GM10248 (cell line): ENCODE measurements around the gene EIF4EBP3.

ENCODE experiments used
- CTCF ChIA-PET: fragments of 300-600 bp; sonication (Branson Sonifier 250); formaldehyde crosslinking; extraction: SDS; loops from one replicate; lab custom pipeline; 2021; ENCODE audit warnings: antibody characterized with exemption; lab: Yijun Ruan, JAX
- POLR2A ChIA-PET: fragments of 350-650 bp; sonication (Branson Sonifier 250); formaldehyde crosslinking; extraction: SDS; loops from one replicate; lab custom pipeline; 2020; ENCODE audit warnings: antibody characterized with exemption; lab: Yijun Ruan, JAX
- DNase-seq: peaks from one replicate; pipeline ENCODE4 v3.0.0; 2012; ENCODE audit errors: extremely low spot score
- TF ChIP-seq, protein P1 (sequence below): IDR thresholded peaks from 2 replicates; pipeline ENCODE4 v1.5.1; 2012; ENCODE audit warnings: mild to moderate bottlenecking, low read depth; ENCODE audit errors: extremely low read depth, missing control alignments, control extremely low read depth

The EIF4EBP3 gene

DNA sequence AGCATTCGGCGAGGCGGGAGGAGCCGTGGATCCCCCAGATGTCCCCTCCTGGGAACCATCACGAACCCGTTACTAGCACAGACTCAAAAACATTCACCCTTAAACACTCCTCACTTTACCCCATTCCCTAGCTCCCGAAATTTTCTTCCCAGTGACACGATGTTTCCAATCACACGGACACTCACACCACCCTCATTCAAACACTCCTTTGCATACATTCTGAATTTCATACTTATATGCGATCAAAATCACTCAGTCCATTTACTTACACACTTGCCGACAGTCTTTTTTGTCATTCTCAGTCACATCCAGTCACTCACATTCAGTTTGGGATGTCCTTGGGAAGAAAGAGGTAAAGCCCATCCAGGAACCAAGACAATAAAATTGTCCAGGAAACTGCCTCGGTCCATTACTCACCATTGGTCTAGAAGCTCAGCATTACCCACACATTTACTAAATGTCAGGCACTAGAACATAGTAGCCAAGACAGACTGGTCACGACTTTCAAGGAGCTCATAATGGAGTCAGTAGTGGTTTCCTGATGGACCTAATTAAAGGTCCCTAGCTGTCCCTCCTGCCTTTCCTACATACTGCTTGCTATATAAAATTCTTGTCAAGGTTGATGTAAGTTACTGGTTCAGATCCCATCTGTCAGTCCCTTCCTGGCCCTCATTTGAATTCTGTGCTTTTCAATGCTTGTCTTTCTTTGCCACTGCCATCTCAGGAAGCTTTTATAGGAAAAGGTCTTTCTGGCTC is 17.7 kb downstream of the EIF4EBP3 start:
- DNase-seq: no peak
- ChIA-PET CTCF (interaction anchor here (0.6 to 5.9 kb wide), 4 partner anchors 12 to 202 kb away, joined by 3 to 25 read pairs (median 4); no protein-coding TSS in a partner anchor), POLR2A (interaction anchor here (1.4 to 3.3 kb wide), 2 partner anchors 17 to 82 kb away, joined by 7 to 18 read pairs; partner anchors contain the start of genes EIF4EBP3, IK and NDUFA2)
- TF ChIP-seq, protein P1, sequence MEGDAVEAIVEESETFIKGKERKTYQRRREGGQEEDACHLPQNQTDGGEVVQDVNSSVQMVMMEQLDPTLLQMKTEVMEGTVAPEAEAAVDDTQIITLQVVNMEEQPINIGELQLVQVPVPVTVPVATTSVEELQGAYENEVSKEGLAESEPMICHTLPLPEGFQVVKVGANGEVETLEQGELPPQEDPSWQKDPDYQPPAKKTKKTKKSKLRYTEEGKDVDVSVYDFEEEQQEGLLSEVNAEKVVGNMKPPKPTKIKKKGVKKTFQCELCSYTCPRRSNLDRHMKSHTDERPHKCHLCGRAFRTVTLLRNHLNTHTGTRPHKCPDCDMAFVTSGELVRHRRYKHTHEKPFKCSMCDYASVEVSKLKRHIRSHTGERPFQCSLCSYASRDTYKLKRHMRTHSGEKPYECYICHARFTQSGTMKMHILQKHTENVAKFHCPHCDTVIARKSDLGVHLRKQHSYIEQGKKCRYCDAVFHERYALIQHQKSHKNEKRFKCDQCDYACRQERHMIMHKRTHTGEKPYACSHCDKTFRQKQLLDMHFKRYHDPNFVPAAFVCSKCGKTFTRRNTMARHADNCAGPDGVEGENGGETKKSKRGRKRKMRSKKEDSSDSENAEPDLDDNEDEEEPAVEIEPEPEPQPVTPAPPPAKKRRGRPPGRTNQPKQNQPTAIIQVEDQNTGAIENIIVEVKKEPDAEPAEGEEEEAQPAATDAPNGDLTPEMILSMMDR: no peak

GRCh38 chr5:140565780-140566095 is 18.3 kb downstream of the EIF4EBP3 start:
- POLR2A ChIA-PET: interaction anchor here (1.4 to 3.3 kb wide), 2 partner anchors 18 to 82 kb away, joined by 7 to 18 read pairs; partner anchors contain the start of genes EIF4EBP3, IK and NDUFA2
- no peak for DNase-seq
- CTCF ChIA-PET: interaction anchor here (0.6 to 5.9 kb wide), 5 partner anchors 11 to 76 kb away, joined by 3 to 25 read pairs (median 3); no protein-coding TSS in a partner anchor
- TF ChIP-seq, protein P1: no peak

DNA sequence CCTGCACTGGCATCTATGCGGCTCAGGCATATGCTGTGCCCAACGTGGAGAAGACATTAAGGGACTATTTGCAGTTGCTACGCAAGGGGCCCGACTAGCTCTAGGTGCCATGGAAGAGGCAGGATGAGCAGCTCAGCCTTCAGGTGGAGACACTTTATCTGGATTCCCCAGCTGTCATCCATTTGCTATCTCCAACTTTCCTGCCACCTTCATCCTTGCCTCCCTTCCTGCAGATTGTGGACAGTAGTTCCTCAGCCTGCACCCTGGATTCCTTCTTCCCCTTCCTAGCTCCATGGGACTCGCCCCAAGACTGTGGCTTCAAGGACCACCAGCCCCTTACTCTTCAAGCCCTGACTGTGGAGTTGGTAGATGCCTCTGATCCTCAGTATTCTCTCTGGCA is 19.2 kb downstream of the EIF4EBP3 start:
- ChIA-PET POLR2A (interaction anchor here (0.6 kb wide), 2 partner anchors 18 to 87 kb away, joined by 3 read pairs; no protein-coding TSS in a partner anchor), CTCF (interaction anchor here (1.0 to 5.9 kb wide), 3 partner anchors 9 to 75 kb away, joined by 3 to 25 read pairs (median 3); no protein-coding TSS in a partner anchor)
- no peak for DNase-seq
- TF ChIP-seq, protein P1: no peak

DNA sequence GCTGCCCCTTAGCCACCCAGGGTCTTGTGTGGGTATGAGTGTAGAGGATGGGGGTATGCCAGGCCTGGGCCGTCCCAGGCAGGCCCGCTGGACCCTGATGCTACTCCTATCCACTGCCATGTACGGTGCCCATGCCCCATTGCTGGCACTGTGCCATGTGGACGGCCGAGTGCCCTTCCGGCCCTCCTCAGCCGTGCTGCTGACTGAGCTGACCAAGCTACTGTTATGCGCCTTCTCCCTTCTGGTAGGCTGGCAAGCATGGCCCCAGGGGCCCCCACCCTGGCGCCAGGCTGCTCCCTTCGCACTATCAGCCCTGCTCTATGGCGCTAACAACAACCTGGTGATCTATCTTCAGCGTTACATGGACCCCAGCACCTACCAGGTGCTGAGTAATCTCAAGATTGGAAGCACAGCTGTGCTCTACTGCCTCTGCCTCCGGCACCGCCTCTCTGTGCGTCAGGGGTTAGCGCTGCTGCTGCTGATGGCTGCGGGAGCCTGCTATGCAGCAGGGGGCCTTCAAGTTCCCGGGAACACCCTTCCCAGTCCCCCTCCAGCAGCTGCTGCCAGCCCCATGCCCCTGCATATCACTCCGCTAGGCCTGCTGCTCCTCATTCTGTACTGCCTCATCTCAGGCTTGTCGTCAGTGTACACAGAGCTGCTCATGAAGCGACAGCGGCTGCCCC is 19.8 kb downstream of the EIF4EBP3 start:
- DNase-seq: no peak
- TF ChIP-seq, protein P1: no peak
- POLR2A ChIA-PET: interaction anchor here (0.6 kb wide), 2 partner anchors 19 to 86 kb away, joined by 3 read pairs; no protein-coding TSS in a partner anchor
- CTCF ChIA-PET: interaction anchor here (1.0 to 5.9 kb wide), 3 partner anchors 9 to 65 kb away, joined by 3 to 25 read pairs (median 8); partner anchors contain the start of gene CD14

DNA sequence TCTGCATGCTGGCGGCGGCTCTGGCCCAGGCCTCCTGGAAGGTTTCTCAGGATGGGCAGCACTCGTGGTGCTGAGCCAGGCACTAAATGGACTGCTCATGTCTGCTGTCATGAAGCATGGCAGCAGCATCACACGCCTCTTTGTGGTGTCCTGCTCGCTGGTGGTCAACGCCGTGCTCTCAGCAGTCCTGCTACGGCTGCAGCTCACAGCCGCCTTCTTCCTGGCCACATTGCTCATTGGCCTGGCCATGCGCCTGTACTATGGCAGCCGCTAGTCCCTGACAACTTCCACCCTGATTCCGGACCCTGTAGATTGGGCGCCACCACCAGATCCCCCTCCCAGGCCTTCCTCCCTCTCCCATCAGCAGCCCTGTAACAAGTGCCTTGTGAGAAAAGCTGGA is 20.4 kb downstream of the EIF4EBP3 start:
- TF ChIP-seq, protein P1: no peak
- POLR2A ChIA-PET: no interaction called here
- no peak for DNase-seq
- CTCF ChIA-PET: interaction anchor here (2.5 to 5.9 kb wide), 2 partner anchors 9 to 64 kb away, joined by 8 to 25 read pairs; partner anchors contain the start of gene CD14
